Sigmoid colon (tissue), 7 donors: Measurements from ENCODE around the gene SMAP2. TPM values are rescaled to one million over a fixed set of nuclear protein-coding genes. Genes with fewer than 3 reads are reported as not detected.

ENCODE experiments used
- DNase-seq: peaks from one replicate; pipeline ENCODE4 v3.0.0-alpha.2; 2019
- H3K27ac ChIP-seq, 4 donors: fragments of 200-600 bp; sonication (generic); one replicate each; pipeline ENCODE4 v1.5.1; 2016 to 2019; ENCODE audit warnings: mild to moderate bottlenecking in 1 of 4
- H3K27me3 ChIP-seq, 3 donors: fragments of 200-600 bp; sonication (generic); one replicate each; pipeline ENCODE4 v1.5.1; 2019; ENCODE audit warnings: mild to moderate bottlenecking in 1 of 3
- H3K36me3 ChIP-seq, 4 donors: fragments of 200-600 bp; sonication (generic); one replicate each; pipeline ENCODE4 v1.5.1; 2016 to 2019
- H3K4me1 ChIP-seq, 4 donors: fragments of 200-600 bp; sonication (generic); one replicate each; pipeline ENCODE4 v1.5.1; 2017 to 2019
- H3K4me3 ChIP-seq, 4 donors: fragments of 200-600 bp; sonication (generic); one replicate each; pipeline ENCODE4 v1.5.1; 2017 to 2019; ENCODE audit warnings: mild to moderate bottlenecking in 2 of 4, moderate library complexity in 1 of 4
- H3K9me3 ChIP-seq, 4 donors: fragments of 200-600 bp in 3 of 4; sonication (generic) in 3 of 4; one replicate each; pipeline versions ENCODE4 v1.5.1 to v1.6.1; 2013 to 2019
- EP300 ChIP-seq, 4 donors: sonication (generic); formaldehyde crosslinking; IDR thresholded peaks; one replicate each; pipeline ENCODE4 v1.6.1; 2017; ENCODE audit warnings: antibody characterized with exemption in 4 of 4
- POLR2A ChIP-seq, 2 donors: fragments of 450-650 bp; IDR thresholded peaks; one replicate each; pipeline ENCODE4 v1.6.1; 2016; ENCODE audit warnings: antibody characterized with exemption in 2 of 2, mild to moderate bottlenecking in 2 of 2, moderate library complexity in 2 of 2
- POLR2AphosphoS5 ChIP-seq, 4 donors: sonication (generic); formaldehyde crosslinking; IDR thresholded peaks; one replicate each; pipeline ENCODE4 v1.6.1; 2017; ENCODE audit warnings: antibody characterized with exemption in 4 of 4
- WGBS, 2 donors: extraction: QIAGEN DNeasy Blood & Tissue Kit; methylation state at CpG; one replicate each; pipeline ENCODE4 v1.1.7; 2013; 5-methylcytosine and 5-hydroxymethylcytosine counted together
- intact Hi-C: fragments of 100-400 bp; cut with DNase I; formaldehyde crosslinking; loops from one replicate; pipeline ENCODE4 v1.15.1; 2023
- polyA plus RNA-seq, 3 donors: library from polyadenylated mRNA; stranded (reverse); fragments of 200-250 nt; gene quantifications; one replicate each; pipeline ENCODE4 v1.2.3, GENCODE V29; 2013
- total RNA-seq, 4 donors: library from RNA; depleted of rRNA; stranded (reverse); fragments of >200 nt; gene quantifications; one replicate each; pipeline ENCODE4 v1.1.0, GENCODE V29; 2016
- TF ChIP-seq, protein P1 (sequence below), 4 experiments: fragments of 450-650 bp in 3 of 4; fragments of 200-600 bp in 1 of 4; IDR thresholded peaks; one replicate each; pipeline ENCODE4 v1.5.1; 2016 to 2019; ENCODE audit warnings: antibody characterized with exemption in 4 of 4, mild to moderate bottlenecking in 3 of 4, moderate library complexity in 2 of 4
- donor health status: healthy with polysubstance abuse.
- donor health status: Bipolar disorder and iron deficiency.
- donor health status: healthy.

SMAP2 gene
- total and polyA plus RNA-seq, 7 donors, result 20.5 to 113 (median 24.3) TPM

DNA sequence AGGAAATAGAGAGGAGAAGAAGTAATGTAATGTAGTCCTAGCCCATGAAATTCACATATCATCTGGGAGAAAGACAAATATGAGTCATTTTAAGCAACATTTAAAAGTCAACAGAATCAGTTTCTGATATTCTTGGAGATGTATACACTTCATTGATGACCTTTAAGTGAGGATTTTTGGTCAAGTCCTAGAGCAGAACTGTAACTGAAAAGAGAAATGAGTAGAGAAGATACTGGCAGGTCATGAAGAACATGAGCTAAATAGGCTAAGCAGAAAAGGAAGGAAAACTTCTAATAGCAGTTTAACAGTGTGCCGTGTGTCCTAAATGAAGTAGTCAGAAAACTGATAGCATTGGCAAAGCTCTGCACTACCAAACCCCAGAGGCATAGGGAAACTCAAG is 81.3 kb downstream of the SMAP2 start:
- H3K27me3 ChIP-seq, result no peaks in the 10 kb centered on the region
- no peak overlapping the region for H3K27ac ChIP-seq
- H3K4me3 ChIP-seq, result no peak overlapping the region
- DNase-seq, result no peak
- H3K4me1 ChIP-seq, result peaks cover 0 to 9% (median 6%) of the 10 kb centered on the region in 4 donors
- H3K9me3 ChIP-seq, result peaks cover 2 to 28% (median 21%) of the 10 kb centered on the region in 4 donors
- 62 to 98% methylated on average over 1 of the region's 1 CpG for WGBS, 2 donors
- TF ChIP-seq POLR2AphosphoS5 (IDR thresholded peaks at IDR 0.05), result no peak
- no peak for TF ChIP-seq POLR2A (IDR thresholded peaks at IDR 0.05)
- TF ChIP-seq, protein P1, sequence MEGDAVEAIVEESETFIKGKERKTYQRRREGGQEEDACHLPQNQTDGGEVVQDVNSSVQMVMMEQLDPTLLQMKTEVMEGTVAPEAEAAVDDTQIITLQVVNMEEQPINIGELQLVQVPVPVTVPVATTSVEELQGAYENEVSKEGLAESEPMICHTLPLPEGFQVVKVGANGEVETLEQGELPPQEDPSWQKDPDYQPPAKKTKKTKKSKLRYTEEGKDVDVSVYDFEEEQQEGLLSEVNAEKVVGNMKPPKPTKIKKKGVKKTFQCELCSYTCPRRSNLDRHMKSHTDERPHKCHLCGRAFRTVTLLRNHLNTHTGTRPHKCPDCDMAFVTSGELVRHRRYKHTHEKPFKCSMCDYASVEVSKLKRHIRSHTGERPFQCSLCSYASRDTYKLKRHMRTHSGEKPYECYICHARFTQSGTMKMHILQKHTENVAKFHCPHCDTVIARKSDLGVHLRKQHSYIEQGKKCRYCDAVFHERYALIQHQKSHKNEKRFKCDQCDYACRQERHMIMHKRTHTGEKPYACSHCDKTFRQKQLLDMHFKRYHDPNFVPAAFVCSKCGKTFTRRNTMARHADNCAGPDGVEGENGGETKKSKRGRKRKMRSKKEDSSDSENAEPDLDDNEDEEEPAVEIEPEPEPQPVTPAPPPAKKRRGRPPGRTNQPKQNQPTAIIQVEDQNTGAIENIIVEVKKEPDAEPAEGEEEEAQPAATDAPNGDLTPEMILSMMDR (IDR thresholded peaks at IDR 0.05), result no peak
- TF ChIP-seq EP300 (IDR thresholded peaks at IDR 0.05), result no peak
- intact Hi-C loops, result no loop called here
- peaks cover 8 to 35% (median 11%) of the 10 kb centered on the region in 4 donors for H3K36me3 ChIP-seq

DNA sequence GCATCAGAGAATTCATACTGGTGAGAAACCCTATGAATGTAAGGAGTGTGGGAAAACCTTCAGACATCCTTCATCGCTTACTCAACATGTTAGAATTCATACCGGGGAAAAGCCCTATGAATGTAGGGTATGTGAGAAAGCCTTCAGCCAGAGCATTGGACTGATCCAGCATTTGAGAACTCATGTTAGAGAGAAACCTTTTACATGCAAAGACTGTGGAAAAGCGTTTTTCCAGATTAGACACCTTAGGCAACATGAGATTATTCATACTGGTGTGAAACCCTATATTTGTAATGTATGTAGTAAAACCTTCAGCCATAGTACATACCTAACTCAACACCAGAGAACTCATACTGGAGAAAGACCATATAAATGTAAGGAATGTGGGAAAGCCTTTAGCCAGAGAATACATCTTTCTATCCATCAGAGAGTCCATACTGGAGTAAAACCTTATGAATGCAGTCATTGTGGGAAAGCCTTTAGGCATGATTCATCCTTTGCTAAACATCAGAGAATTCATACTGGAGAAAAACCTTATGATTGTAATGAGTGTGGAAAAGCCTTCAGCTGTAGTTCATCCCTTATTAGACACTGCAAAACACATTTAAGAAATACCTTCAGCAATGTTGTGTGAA is 89.5 kb downstream of the SMAP2 start:
- no peak overlapping the region for H3K4me3 ChIP-seq
- peaks cover 25 to 67% (median 65%) of the 10 kb centered on the region in 4 donors for H3K9me3 ChIP-seq
- TF ChIP-seq POLR2A (IDR thresholded peaks at IDR 0.05), result no peak
- TF ChIP-seq POLR2AphosphoS5 (IDR thresholded peaks at IDR 0.05), result no peak
- TF ChIP-seq, protein P1 (IDR thresholded peaks at IDR 0.05), result no peak
- no peak for TF ChIP-seq EP300 (IDR thresholded peaks at IDR 0.05)
- peaks cover 1 to 35% (median 4%) of the 10 kb centered on the region in 4 donors for H3K36me3 ChIP-seq
- intact Hi-C loops, result no loop called here
- 95 to 96% methylated on average over 3 of the region's 3 CpGs for WGBS, 2 donors
- DNase-seq, result no peak
- no peaks in the 10 kb centered on the region for H3K27me3 ChIP-seq
- no peaks in the 10 kb centered on the region for H3K4me1 ChIP-seq
- H3K27ac ChIP-seq, result no peak overlapping the region

DNA sequence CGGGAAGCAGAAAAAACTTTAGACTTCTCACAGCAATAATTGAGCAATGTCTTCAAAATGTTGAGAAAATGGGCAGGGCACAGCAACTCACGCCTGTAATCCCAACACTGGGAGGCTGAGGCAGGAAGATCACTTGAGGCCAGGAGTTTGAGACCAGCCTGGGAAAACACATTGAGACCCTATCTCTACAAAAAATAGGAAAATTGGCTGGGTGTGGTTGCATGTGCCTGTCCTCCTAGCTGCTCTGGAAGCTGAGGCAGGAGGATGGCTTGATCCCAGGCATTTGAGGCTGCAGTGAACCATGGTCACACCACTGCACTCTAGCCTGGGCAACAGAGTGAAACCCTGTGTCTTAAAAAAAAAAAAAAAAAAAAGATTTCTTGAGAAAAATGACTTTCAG is 95.8 kb downstream of the SMAP2 start:
- Histone ChIP-seq H3K27ac (no peak overlapping the region), H3K4me3 (no peak overlapping the region), H3K4me1 (no peaks in the 10 kb centered on the region), H3K36me3 (no peaks in the 10 kb centered on the region), H3K9me3 (peaks cover under 1 to 47% (median 25%) of the 10 kb centered on the region in 4 donors), H3K27me3 (no peaks in the 10 kb centered on the region)
- no peak for DNase-seq
- TF ChIP-seq, protein P1 (IDR thresholded peaks at IDR 0.05), result no peak
- no peak for TF ChIP-seq POLR2AphosphoS5 (IDR thresholded peaks at IDR 0.05)
- TF ChIP-seq POLR2A (IDR thresholded peaks at IDR 0.05), result no peak
- TF ChIP-seq EP300 (IDR thresholded peaks at IDR 0.05), result no peak
- WGBS, 2 donors, result 89 to 94% methylated on average over 2 of the region's 2 CpGs
- intact Hi-C loops, result no loop called here

Other genes starting within 250 kb of the SMAP2 start
- 10 to 100 TPM; 19.9 to 27.6 (median 23.4) TPM for gene RLF, start 212.3 kb upstream of the SMAP2 start, total RNA-seq
- 1 to 10 TPM; 2.4 to 6.1 (median 3.5) TPM for gene RLF, start 212.3 kb upstream of the SMAP2 start, polyA plus RNA-seq
- not detected for gene TMCO2, start 125.8 kb upstream of the SMAP2 start, total RNA-seq
- not detected for gene TMCO2, start 125.8 kb upstream of the SMAP2 start, polyA plus RNA-seq
- gene ZMPSTE24, start 115.5 kb upstream of the SMAP2 start, total RNA-seq, result 10 to 100 TPM; 31.0 to 40.7 (median 40.5) TPM
- 10 to 100 TPM; 10.8 to 28.0 (median 11.8) TPM for gene ZMPSTE24, start 115.5 kb upstream of the SMAP2 start, polyA plus RNA-seq
- 1 to 10 TPM in 3 of 4 donors, under 1 TPM in 1; 0.99 to 3.6 (median 1.3) TPM for gene COL9A2, start 56.4 kb upstream of the SMAP2 start, total RNA-seq
- 10 to 100 TPM in 1 of 3 donors, 1 to 10 TPM in 2; 1.2 to 19.6 (median 2.4) TPM for gene COL9A2, start 56.4 kb upstream of the SMAP2 start, polyA plus RNA-seq
- gene ZFP69B, start 76.7 kb downstream of the SMAP2 start, total RNA-seq, result under 1 TPM; 0.14 to 0.99 (median 0.63) TPM
- gene ZFP69B, start 76.7 kb downstream of the SMAP2 start, polyA plus RNA-seq, result 1 to 10 TPM in 2 of 3 donors, not detected in 1; 1.2 to 1.8 TPM
- gene ZFP69, start 103.6 kb downstream of the SMAP2 start, total RNA-seq, result 1 to 10 TPM; 2.3 to 7.2 (median 3.7) TPM
- 1 to 10 TPM in 2 of 3 donors, under 1 TPM in 1; 0.92 to 2.5 (median 1.8) TPM for gene ZFP69, start 103.6 kb downstream of the SMAP2 start, polyA plus RNA-seq
- gene EXO5, start 135.0 kb downstream of the SMAP2 start, total RNA-seq, result 1 to 10 TPM; 5.4 to 8.6 (median 7.7) TPM
- 1 to 10 TPM; 1.2 to 6.9 (median 6.5) TPM for gene EXO5, start 135.0 kb downstream of the SMAP2 start, polyA plus RNA-seq
- 1 to 10 TPM; 2.2 to 6.1 (median 3.7) TPM for gene ZNF684, start 157.9 kb downstream of the SMAP2 start, total RNA-seq
- gene ZNF684, start 157.9 kb downstream of the SMAP2 start, polyA plus RNA-seq, result 1 to 10 TPM; 3.0 to 5.4 (median 4.9) TPM